Measurements from ENCODE around the gene MAN1C1.

GRCh38 chr1:25739341-25739740 is 122.8 kb downstream of the MAN1C1 start:
- TF ChIP-seq CTCF (IDR thresholded peaks at IDR 0.05; ENCODE audit: low read depth, low read length) (no peak), MYC (IDR thresholded peaks at IDR 0.05; ENCODE audit: low read depth, low read length) (no peak)

Measured in NB4 (cell line).